Measurements from ENCODE around the gene MVB12B.

MVB12B gene

DNA sequence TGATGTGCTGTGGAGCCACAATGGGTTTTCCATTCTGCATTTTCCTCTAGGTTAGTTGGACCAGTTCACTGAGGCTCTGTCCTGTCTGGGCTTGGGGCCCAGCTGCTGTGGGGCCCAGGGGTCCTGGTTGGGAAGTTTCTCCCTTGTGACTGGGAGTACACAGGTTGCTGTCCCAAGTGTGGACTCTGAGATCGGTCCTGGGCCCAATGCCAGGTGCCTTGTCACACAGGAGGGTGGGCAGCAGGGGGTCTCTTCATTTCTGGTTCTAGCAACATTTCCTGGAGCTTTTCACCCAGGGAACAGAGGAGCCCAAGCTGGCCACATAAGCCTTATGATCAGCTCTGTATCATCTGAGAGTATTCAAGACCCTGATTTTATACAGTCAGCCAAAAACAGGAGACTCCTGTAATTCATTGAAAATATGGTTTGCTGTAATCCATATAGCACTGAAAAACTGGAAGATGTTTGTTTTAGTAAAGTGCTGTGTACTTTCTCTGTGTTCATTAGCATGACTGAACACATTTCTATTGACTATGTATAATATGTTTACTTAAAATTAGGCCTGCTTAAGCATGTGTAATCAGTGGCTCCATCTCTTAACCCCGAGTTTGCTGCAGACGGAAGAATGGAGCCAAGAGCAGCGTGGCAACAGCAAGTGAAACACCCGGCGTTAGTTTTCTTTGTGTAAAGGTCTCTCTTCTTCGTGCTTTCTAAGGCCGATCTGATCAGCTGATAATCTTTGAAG is 62.5 kb downstream of the MVB12B start:
- H3K36me3 ChIP-seq (ENCODE audit: control insufficient read depth, insufficient read depth, low read length), result no peaks in the 10 kb centered on the region
- no peaks in the 10 kb centered on the region for H3K4me1 ChIP-seq (ENCODE audit: control insufficient read depth, insufficient read depth, low read length)
- no peaks in the 10 kb centered on the region for H3K9me3 ChIP-seq (ENCODE audit: control insufficient read depth, low read length)
- no peak overlapping the region for H3K4me3 ChIP-seq (ENCODE audit: low read length)
- no peaks in the 10 kb centered on the region for H3K27me3 ChIP-seq (ENCODE audit: control insufficient read depth, insufficient read depth, low read length)
- no peak overlapping the region for H3K9ac ChIP-seq (ENCODE audit: low read length)

DNA sequence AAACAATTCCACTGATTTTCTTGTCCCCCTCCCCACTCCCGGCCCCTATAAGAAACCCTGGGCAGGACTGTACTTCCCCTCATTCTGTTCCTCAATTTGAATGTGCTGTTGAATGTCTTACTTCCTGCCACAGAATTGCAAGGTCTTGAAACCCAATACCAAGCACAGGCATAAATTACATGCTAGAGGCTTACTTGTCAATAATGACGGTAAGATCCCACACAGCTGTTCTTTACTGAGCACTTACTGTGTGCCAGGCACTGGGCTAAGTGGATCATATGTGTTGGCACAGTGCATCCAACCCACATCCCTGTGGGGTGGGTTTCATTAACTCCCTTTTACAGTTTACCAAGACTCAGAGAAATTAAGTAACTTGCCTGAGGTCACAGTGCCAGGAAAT is 63.4 kb downstream of the MVB12B start:
- Histone ChIP-seq H3K4me3 (ENCODE audit: low read length) (no peak overlapping the region), H3K36me3 (ENCODE audit: control insufficient read depth, insufficient read depth, low read length) (no peaks in the 10 kb centered on the region), H3K4me1 (ENCODE audit: control insufficient read depth, insufficient read depth, low read length) (no peaks in the 10 kb centered on the region), H3K9ac (ENCODE audit: low read length) (no peak overlapping the region), H3K9me3 (ENCODE audit: control insufficient read depth, low read length) (no peaks in the 10 kb centered on the region), H3K27me3 (ENCODE audit: control insufficient read depth, insufficient read depth, low read length) (no peaks in the 10 kb centered on the region)

DNA sequence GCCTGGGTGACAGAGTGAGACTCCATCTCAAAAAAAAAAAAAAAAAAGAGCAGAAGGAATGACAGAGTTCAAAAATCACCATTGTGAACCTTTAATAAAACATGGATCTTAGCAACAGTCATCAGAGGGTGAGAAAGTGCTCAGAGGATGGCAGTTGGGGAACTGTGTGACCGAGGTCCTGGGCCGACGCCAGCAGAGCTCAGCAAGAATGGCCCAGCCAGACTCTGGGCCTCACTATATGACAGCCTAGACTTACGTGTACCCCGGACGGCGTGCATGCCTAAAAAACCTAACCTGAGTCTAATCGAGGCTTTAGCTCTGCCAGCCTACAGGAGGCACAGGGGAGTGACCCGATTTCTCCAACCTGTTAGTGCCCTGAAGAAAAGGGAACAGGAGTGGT is 64.3 kb downstream of the MVB12B start:
- no peaks in the 10 kb centered on the region for H3K36me3 ChIP-seq (ENCODE audit: control insufficient read depth, insufficient read depth, low read length)
- H3K4me3 ChIP-seq (ENCODE audit: low read length), result no peak overlapping the region
- H3K4me1 ChIP-seq (ENCODE audit: control insufficient read depth, insufficient read depth, low read length), result peaks cover 5% of the 10 kb centered on the region
- no peak overlapping the region for H3K9ac ChIP-seq (ENCODE audit: low read length)
- no peaks in the 10 kb centered on the region for H3K27me3 ChIP-seq (ENCODE audit: control insufficient read depth, insufficient read depth, low read length)
- no peaks in the 10 kb centered on the region for H3K9me3 ChIP-seq (ENCODE audit: control insufficient read depth, low read length)

DNA sequence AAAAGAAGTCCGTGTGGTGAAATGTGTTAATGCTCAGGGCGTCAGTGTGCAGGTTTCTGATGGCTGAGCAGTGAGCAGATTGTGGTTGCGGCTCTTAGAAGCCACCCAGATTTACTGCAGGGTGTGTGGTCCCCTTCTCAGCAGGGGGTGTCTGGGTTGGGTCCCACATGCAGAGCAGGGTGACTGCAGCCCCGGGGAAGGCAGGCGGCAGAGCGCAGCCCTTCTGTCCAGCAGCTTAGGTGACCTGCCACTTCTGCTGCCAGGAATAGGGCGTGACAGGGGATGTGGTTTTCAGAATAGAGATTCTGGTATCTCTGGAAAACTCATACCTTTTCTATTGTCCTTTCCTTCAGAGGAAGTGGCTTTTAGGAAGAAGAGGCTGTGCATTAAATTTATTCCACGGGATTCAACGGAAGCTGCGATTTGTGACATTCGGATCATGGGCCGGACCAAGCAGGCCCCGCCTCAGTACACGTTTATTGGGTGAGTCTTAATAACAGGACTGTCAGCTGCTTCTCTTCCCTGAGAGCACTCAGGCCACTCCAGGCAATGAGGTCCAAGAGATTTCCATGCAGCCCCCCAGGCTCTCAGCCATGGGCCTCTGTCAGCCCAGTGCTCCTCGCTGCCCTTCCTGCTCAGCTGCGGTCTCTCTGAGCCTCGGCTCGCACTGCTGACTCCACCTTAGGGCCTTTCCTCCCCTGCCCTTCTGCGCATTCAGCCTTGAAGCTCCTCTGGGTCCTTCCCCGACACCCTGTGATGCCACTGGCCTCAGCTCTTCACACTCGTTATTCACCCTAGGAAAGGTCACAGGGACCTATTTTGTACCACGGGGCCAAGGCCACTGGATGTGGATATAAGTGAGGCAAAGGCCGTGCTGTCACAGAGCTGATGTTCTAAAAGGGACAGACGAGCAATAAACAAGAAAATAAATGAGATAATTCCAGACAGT is 65.4 kb downstream of the MVB12B start:
- no peaks in the 10 kb centered on the region for H3K9me3 ChIP-seq (ENCODE audit: control insufficient read depth, low read length)
- no peaks in the 10 kb centered on the region for H3K27me3 ChIP-seq (ENCODE audit: control insufficient read depth, insufficient read depth, low read length)
- peaks cover 5% of the 10 kb centered on the region for H3K4me1 ChIP-seq (ENCODE audit: control insufficient read depth, insufficient read depth, low read length)
- no peak overlapping the region for H3K4me3 ChIP-seq (ENCODE audit: low read length)
- H3K36me3 ChIP-seq (ENCODE audit: control insufficient read depth, insufficient read depth, low read length), result no peaks in the 10 kb centered on the region
- no peak overlapping the region for H3K9ac ChIP-seq (ENCODE audit: low read length)

DNA sequence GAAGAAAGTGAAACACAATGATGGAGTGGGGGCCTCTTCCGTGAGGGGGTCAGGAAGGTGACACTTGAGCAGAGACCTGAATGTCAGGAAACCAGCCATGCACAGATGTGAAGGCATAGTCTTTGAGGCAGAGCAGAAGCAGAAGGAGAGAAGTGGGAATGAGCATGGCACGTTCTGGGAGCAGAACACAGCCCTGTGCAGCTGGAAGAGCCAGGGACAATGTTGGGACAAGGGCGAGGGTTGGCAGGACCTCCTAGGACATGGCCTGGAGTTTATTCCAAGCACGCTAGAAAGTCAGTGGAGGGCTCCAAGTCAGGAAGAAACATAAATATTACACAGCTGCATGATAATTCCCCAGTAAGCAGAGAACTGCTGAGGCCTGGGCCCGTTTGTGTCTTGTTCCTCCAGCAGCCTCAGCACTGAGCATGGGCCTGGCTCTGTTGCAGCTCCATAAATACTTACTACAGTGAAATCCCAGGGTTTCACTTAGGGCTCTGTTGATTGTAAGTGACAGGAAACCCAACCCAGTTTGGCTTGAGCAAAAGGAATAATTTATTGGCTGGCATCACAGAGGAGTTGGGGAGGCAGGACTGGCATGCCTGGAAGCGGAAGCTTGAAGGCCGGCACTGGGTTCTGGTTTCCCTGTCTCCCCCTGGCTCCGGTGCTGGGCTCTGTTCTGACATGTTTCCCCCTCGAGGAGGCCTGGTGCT is 66.2 kb downstream of the MVB12B start:
- Histone ChIP-seq H3K9ac (ENCODE audit: low read length) (no peak overlapping the region), H3K4me1 (ENCODE audit: control insufficient read depth, insufficient read depth, low read length) (peaks cover 5% of the 10 kb centered on the region), H3K36me3 (ENCODE audit: control insufficient read depth, insufficient read depth, low read length) (no peaks in the 10 kb centered on the region), H3K9me3 (ENCODE audit: control insufficient read depth, low read length) (no peaks in the 10 kb centered on the region), H3K27me3 (ENCODE audit: control insufficient read depth, insufficient read depth, low read length) (no peaks in the 10 kb centered on the region), H3K4me3 (ENCODE audit: low read length) (no peak overlapping the region)

DNA sequence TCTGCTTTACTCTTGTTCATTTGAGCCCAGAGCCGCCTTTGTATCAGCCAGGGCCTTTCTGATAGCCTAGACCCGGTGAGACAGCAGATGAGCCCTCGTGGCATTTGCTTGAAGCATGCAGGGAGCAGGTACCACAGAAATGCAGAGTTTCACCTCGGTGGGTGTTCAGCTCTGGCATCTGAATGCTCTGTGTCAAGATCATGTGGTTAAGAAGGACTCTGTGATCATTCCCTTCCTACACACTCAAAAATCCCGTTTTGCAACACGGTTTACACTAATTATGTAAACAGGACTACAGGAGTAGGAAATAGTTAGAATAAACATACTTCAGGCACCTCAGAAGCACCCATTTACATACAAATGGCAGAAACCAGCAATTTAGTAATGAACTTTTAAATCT is 67.2 kb downstream of the MVB12B start:
- no peaks in the 10 kb centered on the region for H3K36me3 ChIP-seq (ENCODE audit: control insufficient read depth, insufficient read depth, low read length)
- peaks cover 5% of the 10 kb centered on the region for H3K4me1 ChIP-seq (ENCODE audit: control insufficient read depth, insufficient read depth, low read length)
- no peak overlapping the region for H3K9ac ChIP-seq (ENCODE audit: low read length)

DNA sequence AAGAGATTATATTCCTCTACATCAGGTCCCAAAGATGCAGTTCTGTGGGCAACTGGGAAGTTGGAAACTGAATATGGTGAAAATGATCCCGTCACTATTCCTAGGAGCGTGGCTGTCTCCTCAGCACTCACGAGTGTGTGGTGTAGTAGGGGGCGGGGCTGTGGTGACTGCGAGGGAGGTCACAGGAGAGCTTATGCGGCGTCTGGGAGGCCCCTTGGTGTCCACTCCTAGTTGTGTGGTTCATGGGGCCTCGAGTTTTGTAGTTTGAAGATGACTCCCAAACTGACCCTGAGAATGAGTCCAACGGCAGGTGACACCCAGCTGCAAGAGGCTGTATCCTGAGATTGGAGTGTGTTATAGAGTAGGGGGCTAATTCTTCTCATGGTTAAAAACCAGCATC is 68.2 kb downstream of the MVB12B start:
- no peak overlapping the region for H3K9ac ChIP-seq (ENCODE audit: low read length)
- H3K36me3 ChIP-seq (ENCODE audit: control insufficient read depth, insufficient read depth, low read length), result no peaks in the 10 kb centered on the region
- H3K4me1 ChIP-seq (ENCODE audit: control insufficient read depth, insufficient read depth, low read length), result peaks cover 5% of the 10 kb centered on the region
- H3K27me3 ChIP-seq (ENCODE audit: control insufficient read depth, insufficient read depth, low read length), result no peaks in the 10 kb centered on the region
- no peaks in the 10 kb centered on the region for H3K9me3 ChIP-seq (ENCODE audit: control insufficient read depth, low read length)
- H3K4me3 ChIP-seq (ENCODE audit: low read length), result no peak overlapping the region

More for the DNA sequence above, 67.2 kb downstream of the MVB12B start:
- no peaks in the 10 kb centered on the region for H3K27me3 ChIP-seq (ENCODE audit: control insufficient read depth, insufficient read depth, low read length)
- H3K9me3 ChIP-seq (ENCODE audit: control insufficient read depth, low read length), result no peaks in the 10 kb centered on the region
- no peak overlapping the region for H3K4me3 ChIP-seq (ENCODE audit: low read length)

DNA sequence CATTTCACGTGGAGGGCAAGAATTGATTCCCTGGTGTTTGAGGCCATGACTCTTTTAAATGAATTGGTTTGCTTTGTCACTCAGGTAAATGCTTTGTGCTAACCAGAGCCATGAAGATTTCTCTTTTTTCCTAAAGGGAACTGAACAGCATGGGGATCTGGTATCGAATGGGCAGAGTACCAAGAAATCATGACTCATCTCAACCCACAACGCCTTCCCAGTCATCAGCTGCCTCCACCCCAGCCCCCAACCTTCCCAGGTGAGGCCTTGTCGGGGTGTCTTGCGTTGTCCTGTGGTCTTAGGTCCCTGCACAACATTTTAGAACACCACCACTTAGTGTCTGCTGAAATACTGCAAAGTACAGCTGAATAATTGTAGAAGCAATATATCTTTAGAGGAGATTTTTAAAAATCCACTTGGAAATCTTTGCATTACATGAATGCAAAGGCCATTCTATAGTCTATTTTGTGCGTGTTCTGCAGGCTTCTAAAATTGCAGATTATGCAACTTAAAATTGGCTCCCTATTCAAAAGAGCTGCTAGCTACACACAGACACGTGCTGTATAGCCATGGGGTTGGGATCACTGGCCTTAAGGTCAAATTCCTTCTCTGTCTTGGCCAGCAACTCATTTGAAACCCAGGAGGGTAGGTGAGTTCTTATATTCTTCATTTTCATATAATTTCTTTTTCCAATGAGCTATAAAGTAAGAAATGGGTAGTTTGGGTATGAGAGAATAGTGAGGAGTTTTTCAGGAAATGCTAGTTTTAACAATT is 69.0 kb downstream of the MVB12B start:
- Histone ChIP-seq H3K27me3 (ENCODE audit: control insufficient read depth, insufficient read depth, low read length) (no peaks in the 10 kb centered on the region), H3K9me3 (ENCODE audit: control insufficient read depth, low read length) (no peaks in the 10 kb centered on the region), H3K4me3 (ENCODE audit: low read length) (no peak overlapping the region), H3K9ac (ENCODE audit: low read length) (no peak overlapping the region), H3K36me3 (ENCODE audit: control insufficient read depth, insufficient read depth, low read length) (no peaks in the 10 kb centered on the region), H3K4me1 (ENCODE audit: control insufficient read depth, insufficient read depth, low read length) (peaks cover 5% of the 10 kb centered on the region)

DNA sequence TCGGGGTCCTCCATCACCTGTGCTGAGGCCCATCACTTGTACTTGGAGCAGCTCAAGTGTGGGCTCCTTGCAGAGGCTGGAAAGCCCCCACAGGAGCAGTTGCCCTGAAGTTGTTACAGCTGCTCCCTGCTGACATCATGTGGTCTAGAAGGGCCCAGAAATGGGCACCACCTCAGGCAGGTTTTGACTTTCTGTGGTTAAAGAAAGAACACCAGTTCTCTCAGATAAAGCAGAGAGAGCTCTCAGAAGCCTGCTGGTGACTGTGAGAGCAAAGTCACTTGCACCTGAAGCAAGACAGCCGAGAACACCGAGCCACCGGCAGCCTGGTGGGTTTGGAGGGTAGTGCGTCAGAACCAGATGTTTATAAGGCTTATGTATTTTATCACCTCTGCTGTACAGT is 70.4 kb downstream of the MVB12B start:
- no peaks in the 10 kb centered on the region for H3K36me3 ChIP-seq (ENCODE audit: control insufficient read depth, insufficient read depth, low read length)

DNA sequence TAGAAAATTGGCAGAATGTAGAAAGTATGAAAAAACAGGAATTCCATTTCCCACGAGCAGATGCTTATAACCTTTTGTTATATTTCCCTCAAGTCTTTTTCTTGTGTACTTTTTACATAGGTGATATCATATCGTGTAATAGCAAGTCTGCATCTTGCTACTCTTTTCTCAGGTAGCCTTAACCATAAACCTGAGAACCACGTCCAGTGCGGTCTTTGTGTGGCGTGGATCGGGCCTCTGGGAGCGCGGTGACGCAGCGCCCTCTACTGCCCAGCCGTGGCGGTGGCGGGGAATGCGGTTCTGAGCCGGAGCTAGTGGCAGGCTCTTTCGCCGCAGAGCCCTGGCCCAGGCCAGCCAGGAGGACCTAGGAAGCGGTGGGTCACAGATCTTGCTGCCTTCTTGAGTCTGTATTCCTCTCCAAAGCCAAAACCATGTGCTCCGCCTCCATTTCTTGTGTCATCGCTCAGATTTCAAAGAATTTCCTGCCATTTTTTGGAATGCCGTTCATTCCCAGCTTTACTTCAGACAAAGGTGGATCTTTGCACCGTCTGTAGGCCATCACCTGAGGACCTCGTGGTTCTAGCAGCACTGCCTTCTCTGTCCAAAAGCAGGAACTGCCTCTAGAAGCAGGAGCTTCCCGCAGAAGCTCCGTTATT is 71.9 kb downstream of the MVB12B start:
- H3K9me3 ChIP-seq (ENCODE audit: control insufficient read depth, low read length), result no peaks in the 10 kb centered on the region
- peaks cover 5% of the 10 kb centered on the region for H3K4me1 ChIP-seq (ENCODE audit: control insufficient read depth, insufficient read depth, low read length)
- H3K9ac ChIP-seq (ENCODE audit: low read length), result no peak overlapping the region
- no peak overlapping the region for H3K4me3 ChIP-seq (ENCODE audit: low read length)
- H3K36me3 ChIP-seq (ENCODE audit: control insufficient read depth, insufficient read depth, low read length), result no peaks in the 10 kb centered on the region
- H3K27me3 ChIP-seq (ENCODE audit: control insufficient read depth, insufficient read depth, low read length), result no peaks in the 10 kb centered on the region

More for the DNA sequence above, 70.4 kb downstream of the MVB12B start:
- H3K27me3 ChIP-seq (ENCODE audit: control insufficient read depth, insufficient read depth, low read length), result no peaks in the 10 kb centered on the region
- H3K9ac ChIP-seq (ENCODE audit: low read length), result no peak overlapping the region
- no peaks in the 10 kb centered on the region for H3K9me3 ChIP-seq (ENCODE audit: control insufficient read depth, low read length)
- peaks cover 5% of the 10 kb centered on the region for H3K4me1 ChIP-seq (ENCODE audit: control insufficient read depth, insufficient read depth, low read length)
- H3K4me3 ChIP-seq (ENCODE audit: low read length), result no peak overlapping the region

DNA sequence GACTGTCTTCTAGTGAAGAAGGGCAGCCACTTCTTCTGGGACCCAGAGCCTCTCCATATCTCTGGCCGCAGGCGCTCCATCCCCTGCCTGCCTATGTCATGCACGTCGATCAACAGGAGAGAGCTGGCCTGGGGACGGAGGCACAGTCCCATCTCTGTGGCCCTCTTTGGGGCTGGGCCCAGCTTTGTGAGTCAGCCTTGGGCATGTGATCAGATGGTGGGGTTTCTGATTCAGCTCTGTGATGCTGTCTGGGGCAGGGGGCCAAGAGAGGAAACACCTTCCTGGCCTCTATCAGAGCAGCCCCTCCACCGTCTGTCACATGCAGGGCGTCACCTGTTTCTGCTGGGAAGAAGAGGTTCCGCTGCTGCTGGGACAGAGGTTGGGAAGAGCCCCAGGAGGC is 72.6 kb downstream of the MVB12B start:
- Histone ChIP-seq H3K9me3 (ENCODE audit: control insufficient read depth, low read length) (no peaks in the 10 kb centered on the region), H3K4me1 (ENCODE audit: control insufficient read depth, insufficient read depth, low read length) (peaks cover 5% of the 10 kb centered on the region), H3K27me3 (ENCODE audit: control insufficient read depth, insufficient read depth, low read length) (no peaks in the 10 kb centered on the region), H3K4me3 (ENCODE audit: low read length) (no peak overlapping the region), H3K9ac (ENCODE audit: low read length) (no peak overlapping the region), H3K36me3 (ENCODE audit: control insufficient read depth, insufficient read depth, low read length) (no peaks in the 10 kb centered on the region)
